Stimulated activated CD8-positive, alpha-beta memory T cell treated with anti-CD3 and anti-CD28 coated beads, Interleukin-2, amount 100 ng/mL, for 48 hours (primary cell): ENCODE measurements around the gene EXOC4.

Source experiments
- DNase-seq, 2 donors: peaks; one replicate each; pipeline ENCODE4 v3.0.0-alpha.2; 2020; ENCODE audit warnings: low read depth in 2 of 2

The EXOC4 gene

DNA sequence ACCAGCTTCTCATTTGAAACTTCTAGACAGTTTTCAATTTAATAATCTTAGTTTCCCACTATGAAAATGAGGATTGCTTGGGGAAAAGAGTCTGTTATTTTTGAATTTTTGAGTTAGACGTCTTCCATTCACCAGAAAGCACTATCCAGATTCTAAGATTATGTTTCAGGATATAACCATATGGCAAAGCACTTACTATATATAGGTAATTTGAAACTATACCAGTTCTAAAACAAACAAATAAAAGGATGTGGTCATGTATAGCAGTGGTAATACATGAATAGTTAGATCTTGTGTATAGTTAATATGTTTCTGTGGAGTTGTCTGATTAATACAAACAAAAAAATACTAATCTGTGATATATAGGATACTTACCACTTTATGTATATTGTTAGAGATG is 320.0 kb downstream of the EXOC4 start:
- no peak for DNase-seq

DNA sequence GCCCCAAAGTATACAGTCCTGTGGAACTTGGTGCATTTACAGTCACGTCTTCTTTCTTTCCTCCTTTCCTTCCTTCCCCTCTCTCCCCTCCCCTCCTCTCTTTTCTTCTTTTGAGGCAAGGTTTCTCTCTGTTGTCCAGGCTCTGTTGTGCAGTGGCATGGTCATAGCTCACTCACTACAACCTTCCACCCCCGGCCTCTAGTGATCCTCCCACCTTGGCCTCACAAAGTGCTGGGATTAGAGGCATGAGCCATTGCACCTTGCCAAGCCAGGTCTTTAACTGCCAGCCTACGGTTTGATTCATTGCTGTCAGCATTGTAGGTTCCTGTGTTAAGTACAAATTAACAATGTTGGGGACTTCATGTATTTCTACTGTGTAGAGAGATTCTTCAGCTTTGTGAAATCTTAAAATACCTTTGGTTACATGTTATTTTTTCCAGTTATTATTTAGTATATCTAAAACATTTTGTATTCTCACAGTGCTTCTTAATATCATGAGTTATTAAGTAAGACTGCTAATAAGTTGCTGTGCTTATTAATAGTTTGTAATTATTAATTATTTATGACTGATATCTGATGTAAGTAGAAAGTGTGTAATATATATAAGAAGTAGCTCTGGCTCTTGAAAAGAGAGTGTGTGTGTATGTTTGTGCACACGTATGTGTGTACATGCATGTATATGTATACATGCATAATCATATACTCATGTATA is 320.8 kb downstream of the EXOC4 start:
- DNase-seq: no peak

DNA sequence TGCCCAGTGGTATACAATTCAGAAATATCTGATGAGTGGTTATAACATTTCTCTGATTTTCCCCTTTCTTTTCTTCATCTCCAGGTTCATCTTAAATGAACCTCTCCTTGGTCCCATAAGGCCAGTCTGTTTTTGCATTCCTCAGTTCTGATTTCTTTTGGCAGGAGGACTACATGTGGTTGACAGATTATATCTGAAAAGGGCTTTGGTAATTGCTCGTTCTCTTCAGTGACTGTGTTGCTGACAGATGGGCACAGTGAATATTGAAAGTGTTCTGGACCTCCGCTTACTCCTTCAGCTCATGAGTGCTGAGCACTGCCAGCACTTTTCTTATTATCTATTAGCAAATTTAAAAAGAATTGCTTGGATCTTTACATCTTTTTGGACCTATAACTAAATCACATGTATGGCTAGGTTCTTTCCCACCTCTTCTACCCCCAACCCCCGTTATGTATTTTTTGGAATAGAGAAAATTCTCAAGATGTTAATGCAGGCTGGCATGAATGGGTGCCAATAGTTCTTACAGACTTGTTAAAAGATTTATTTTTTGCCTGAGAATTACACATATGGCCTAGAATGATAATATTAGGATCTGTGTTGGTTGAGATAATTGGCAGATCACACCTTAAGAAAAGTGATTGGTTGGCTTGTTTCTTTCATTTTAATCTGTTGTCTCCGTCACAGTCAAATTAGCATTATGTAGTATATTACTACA is 323.0 kb downstream of the EXOC4 start:
- DNase-seq: no peak

DNA sequence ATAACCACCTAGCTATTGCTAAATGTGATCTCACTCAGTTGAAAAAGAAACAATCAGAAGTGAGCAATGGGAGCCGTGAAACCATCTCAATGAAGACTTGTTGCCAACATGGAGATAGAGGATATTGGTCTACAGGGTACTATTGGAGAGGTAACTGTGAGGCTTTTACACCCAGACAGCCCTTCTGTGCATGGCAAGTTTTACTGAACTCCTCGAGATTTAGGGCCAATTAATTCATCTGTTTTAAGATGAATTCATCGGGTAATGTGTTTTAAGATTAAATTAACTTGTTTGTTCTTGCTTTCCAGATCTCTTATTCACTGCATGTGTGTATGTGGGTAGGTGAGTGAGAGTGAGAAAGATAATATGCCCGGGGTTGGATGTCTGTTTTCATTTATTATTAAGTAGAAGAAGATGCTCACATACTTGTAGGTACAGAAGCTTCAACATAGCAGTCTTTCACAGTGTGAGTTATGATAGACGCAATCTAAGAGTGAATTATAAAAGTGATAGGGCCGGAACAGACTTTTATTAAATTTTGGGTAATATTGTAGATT is 323.8 kb downstream of the EXOC4 start:
- DNase-seq: no peak

DNA sequence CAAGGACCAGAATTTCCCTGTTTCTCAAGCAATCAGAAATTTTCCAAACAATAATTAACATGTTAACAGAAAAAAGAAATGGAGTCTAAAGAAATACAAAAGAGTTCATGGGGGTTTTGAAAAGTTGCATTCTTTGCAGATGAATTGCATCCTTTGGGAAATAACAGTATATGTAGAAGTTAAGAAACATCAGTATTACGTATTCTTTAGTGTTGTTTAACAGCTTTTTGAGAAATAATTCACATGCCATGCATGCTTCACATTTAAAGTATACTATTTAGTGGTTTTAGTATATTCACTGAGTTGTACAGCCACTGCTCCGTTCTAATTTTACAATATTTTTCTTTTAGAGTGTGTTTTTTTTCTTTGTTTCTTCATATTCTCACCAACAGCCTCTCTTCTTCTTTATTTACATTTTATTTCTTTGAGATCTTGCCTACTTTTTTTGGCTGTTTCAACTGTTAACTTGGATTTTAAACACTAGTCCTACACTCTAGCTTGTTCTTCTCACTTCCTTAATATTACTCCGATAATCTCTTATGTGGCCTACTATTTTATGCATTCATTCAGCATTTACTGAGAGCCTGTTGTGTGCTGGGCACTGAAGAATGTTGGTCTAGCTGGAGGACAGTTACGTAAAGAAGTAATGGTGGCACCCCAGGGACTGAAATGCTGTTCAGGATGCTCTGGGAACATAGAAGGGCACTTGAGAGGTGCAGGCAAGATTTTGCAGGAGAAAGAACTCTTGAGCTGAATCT is 330.1 kb downstream of the EXOC4 start:
- DNase-seq: no peak

DNA sequence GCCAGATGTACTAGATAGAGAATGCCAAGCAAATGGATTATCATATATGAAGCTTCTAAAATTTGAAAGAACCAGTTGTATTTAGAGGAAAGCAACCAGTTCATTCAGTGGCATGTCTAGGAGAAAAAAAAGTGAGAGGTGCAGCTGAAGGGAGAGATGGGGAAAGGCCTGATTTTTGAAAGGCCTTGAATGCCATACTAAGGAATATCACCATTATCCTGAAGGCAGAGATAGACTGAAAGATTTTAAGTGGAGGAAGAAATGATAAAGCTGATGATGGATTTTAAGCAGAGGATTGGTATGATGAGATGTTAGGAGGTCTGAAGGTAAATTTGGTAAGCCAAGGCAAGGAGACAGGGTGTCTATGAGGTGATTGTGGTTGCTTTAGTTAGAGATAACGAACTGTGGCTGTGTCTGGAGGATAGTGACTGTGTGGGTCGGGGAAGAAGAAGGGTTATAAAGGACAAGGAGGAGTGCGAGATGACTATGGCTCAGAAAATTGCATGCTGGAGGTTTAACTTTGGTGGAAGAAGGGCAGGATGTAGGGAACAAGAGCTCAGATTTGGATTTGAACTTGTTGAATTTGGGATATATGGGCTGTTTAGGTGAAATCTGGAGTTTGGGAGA is 330.8 kb downstream of the EXOC4 start:
- no peak for DNase-seq

DNA sequence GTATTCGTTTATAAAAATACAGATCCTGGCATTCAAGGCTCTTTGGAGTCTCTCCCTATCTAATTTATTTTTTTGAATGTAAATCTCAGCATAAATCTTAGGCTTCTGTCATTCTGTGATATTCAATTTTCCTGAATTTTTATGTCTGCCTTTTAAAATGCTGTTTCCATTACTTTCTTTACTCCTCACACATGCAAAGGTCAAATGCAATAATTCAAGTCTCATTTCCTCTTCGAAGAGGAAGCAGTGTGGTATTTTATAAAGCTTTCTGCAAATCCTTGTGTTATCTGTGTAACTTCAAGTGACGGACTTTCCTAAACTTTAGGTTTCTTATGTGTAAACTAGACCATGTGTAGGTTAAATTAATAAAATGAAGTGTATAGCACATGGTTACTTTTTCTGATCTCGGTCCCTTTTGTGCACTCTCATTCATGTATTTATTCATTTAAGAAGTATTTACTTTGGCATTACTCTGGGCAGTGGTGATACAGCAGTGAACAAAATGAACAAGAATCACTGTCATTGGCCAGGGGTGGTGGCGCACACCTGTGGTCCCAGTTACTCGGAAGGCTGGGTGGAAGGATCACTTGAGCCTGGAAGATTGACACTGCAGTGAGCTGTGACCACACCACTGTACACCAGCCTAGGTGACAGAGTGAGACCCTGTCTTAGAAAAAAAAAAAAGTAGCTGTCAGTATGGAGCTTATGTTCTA is 332.2 kb downstream of the EXOC4 start:
- no peak for DNase-seq

DNA sequence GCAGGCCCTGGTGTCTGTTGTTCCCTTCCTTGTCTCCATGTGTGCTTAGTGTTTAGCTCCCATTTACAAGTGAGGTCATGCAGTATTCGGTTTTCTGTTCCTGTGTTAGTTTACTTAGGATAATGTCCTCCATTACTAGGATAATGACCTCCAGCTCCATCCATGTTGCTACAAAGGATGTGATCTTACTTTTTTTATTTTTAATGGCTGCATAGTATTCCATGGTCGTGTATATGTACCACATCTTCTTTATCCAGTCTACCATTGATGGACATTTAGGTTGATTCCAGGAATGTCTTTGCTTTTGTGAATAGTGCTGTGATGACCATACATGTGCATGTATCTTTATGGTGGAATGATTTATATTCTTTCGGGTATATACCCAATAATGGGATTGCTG is 333.4 kb downstream of the EXOC4 start:
- no peak for DNase-seq

DNA sequence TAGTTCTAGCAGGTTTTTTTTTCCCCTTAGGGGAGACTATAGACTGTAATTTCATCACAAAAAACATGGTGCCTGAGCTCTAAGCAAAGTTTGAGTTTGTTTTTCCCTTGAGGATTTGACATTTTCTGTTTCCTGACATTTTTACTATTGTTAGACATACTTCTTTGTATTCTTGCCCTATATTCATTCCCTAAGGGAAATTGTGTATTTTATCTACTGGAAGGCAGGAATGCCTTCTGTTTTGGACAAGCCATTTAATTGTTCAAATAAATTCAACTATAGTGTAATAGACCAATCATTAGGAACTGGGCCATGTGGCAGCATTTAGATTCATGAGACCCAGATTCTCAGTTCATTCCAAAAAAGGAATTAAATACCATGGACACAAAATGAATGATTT is 335.0 kb downstream of the EXOC4 start:
- DNase-seq: no peak

DNA sequence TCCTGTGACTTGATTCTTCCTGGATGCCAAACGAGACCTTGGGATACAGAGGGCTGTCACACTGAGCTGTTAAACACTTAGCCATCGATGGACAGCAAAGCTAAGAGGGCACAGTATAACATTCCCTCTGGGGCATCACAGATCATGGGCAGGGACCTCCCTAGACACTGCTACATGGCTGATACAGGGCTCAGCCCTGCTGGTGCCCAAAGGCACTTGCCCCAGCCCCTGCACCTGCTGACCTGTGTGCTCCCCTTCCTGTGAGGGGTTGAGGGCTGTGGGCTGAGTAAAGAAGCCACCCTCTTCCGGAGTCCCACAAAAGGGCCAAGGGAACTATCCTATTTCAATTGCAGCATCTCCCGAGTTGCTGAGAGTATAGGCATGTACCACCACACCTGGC is 337.9 kb downstream of the EXOC4 start:
- DNase-seq: no peak

DNA sequence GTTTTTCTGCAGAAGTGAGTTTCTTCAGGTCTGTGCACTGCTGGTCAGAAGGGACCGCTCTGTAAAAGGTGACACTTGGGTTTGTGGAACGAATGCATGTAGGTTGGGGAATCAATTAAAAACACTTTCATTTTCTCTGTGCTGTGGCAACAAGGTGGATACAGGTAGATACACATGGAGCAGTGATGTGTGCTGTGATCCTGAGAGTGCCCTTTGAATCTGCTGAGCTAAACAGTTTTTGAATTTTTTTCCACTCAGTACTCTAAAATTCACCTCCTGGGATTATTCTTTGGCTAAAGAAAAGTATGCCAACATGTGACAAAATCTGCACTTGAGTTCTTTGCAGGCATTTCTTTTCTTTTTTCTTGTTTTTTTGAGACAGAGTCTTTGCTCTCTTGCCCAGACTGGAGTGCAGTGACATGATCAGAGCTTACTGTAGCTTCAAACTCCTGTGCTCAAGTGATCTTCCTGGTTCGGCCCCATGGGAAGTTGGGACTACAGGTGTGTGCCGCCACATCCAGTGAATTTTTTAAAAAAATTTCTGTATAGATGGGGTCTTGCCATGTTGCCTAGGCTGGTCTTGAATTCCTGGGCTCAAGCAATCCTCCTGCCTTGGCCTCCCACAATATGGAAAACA is 338.9 kb downstream of the EXOC4 start:
- no peak for DNase-seq

DNA sequence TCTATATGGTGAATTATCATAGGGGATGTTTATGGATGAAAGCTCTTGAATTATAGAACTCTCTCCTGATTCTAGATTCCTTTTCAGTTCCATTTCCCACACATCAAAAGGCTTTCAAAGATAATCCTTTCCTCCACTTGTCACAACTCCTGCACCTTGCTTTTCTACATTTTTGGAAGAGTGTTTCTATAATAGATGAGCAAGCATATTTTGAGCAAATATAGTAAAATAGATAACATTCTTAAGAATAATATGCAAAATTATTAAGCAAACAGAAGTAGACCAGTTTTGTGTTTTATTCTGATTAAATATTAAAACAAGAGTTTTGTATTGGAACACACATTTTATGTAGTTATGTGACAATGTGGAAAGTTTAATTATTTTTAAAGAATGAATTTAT is 340.7 kb downstream of the EXOC4 start:
- DNase-seq: no peak

DNA sequence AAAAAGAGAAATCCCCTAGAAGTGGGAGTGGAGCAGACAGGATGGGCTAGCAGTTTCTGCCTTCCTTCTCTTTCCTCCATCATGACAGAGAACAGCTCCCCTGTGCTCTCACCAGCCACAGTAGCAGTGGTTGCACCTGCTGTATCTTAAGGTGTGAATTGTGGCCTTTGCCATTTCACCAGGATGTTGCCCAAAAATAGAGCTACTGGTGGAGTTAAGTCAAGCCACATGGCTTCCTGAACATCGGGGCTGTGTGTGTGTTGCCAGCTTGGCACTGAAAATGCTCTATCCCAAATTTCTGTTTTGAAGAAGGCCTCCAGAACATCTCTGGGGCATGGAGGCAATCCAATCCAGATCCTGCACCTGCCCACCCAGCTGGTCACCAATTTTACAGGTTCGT is 348.7 kb downstream of the EXOC4 start:
- DNase-seq: no peak

DNA sequence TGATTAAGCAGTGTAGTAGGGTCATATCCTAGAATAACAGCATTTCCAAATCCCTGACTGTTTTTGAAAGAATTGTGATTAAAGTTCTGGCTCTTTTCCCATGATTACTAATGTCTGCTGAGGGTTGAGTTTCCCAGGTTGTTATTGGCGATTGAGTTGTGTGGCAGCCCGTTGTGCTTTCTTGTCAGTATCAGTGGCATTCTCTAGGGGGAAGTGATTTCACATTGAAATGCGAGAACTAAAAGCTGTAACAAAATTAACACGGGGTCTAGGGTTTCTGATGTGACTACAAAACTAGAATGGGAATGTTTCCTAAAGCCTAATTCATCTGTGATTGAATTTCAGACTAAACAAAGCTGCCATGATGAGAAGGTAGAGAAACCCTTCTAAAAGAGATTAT is 349.4 kb downstream of the EXOC4 start:
- DNase-seq: no peak

DNA sequence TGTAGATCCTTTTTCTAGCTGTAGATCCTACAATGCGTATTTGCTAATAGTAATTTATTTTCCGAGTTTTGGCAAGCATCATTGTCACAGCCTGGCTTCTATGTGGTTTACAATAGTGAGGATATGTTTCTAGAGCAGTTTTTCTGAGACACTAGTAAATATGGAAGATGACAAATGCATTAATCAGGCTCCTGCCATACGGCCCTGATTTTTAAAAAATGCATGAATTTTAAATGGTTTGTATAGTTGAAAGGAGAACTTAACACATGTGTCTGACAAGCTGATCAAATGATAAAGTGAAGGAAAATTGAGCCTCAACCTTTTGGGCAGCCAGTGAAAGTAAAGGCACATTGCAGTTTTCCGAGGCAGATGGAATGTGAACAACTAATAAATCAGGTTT is 354.1 kb downstream of the EXOC4 start:
- no peak for DNase-seq

DNA sequence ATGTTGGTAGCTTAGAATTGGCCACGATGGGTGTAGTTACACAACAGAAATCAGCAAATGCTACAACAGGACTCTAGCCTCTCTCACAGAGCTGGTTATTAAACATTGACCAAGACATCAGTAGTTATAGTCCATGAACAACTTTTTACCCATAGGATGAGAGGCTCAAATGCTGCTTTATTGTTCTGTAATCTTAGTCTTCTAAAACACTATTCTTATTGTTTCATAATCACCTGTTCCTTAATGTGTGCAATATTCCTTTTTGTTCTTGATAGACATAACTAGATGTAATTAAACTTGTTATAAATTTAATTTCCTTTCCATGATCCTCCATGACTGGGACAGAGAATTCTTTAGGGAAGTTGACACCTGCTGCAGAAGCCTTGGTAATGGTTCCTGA is 356.9 kb downstream of the EXOC4 start:
- no peak for DNase-seq

DNA sequence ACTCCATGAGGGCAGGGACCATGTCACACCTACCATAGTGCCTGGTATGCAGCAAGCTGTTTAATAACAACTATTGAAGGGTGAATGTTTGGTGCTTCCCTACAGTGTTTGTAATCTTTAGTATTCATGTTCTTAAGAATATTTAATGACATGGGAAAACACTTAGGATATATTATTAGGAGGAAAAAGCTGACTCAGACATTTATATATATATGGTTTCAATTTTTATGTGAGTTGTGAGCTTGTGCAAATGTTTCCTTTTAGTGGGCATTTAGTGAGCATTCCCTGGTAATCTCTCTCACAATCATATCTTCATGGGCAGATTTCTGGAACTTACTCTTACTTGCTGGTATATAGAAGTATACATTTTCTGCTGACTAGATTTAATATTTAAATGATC is 359.1 kb downstream of the EXOC4 start:
- no peak for DNase-seq

DNA sequence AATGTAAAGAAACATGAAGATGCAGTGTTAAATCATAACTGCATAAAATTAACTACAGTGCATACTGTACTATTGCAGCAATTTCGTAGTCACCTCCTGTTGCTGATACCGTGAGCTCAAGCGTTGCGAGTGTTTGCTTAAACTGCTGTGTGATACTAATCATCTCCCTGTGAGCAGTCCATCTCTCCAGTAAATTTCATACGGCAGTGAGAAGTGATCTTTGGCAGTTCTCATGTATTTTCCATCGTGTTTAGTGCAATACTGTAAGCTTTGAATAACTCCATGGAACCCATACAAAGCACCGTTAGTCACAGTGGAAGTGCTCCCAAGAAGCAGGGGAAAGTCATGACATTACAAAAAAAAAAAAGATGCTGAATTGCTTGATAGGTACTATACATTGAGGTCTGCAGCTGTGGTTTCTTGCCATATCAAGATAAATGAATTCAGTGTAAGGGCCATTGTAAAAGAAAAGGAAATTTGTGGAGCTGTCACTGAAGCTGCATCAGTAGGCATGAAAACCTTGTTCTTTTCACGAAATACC is 360.4 kb downstream of the EXOC4 start:
- no peak for DNase-seq

DNA sequence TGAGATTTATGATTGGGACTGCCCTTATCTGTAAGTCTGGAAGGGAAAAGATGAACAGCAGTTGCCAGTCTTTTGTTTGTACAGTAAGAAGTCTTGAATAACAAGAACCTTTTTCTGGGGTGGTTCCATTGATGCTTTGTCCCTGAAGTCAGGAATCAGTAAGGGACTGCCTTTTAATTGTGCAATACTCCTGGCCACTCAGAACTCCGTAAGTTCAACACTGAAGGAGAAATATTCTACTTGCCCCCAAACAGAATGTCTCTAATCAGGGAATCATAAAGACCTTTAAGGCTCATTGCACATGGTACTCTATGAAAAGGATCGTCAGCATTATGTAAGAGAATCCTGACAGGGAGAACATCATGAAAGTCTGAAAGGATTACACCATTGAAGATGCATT is 361.4 kb downstream of the EXOC4 start:
- DNase-seq: no peak

DNA sequence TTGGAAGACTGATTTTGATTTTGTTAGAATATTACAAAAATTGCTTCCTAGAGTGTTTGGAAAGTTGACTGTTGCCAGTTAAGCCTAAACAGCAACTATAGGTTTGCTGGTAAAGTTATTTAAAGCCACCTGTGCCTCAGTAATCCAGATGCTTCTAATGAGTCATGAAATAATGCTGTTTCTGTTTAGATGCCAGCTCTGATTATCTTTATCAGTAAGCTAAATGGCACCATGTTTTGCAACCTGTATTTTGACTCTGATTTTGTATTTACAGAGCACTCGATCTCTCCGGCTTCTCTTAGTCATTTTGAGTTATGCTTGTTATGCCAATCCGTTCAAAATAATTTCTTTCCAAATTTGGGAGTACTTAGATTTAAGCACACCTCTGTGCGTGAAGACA is 366.1 kb downstream of the EXOC4 start:
- no peak for DNase-seq

DNA sequence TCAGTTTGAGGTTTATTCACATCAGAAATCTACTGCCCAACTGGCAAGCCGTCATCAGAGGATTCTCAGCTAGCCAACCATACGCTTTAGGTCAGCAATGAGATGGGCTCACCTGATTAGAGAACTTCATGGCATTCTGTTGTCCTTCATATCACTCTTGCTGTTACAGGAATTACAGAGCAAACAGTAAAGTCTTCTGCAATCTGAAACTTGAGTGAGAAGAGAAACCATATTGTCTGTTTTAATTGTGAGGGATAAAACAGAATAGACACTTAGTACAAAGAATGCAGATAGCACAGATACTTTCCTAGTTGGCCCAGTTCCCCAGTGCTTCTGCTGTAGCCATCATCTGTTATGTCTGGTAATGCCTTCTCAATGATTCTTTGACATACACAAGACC is 366.6 kb downstream of the EXOC4 start:
- no peak for DNase-seq
